Mesenchymal stem cell (in vitro differentiated cells and primary cell): ENCODE data around the gene SLC1A7.

Source experiments
- DNase-seq: peaks from one replicate; pipeline ENCODE4 v3.0.0-alpha.2; 2013
- H2AFZ ChIP-seq: one replicate; pipeline ENCODE4 v1.6.1; 2013; ENCODE audit warnings: low read depth, mild to moderate bottlenecking, control low read depth, inconsistent platforms, low read length, moderate library complexity
- H2AK5ac ChIP-seq: 2 replicates; pipeline ENCODE4 v1.6.1; 2013; ENCODE audit warnings: low read length, moderate library complexity, mild to moderate bottlenecking, inconsistent platforms; ENCODE audit not compliant: severe bottlenecking
- H2BK120ac ChIP-seq: one replicate; pipeline ENCODE4 v1.6.1; 2013; ENCODE audit warnings: low read depth, mild to moderate bottlenecking, inconsistent platforms, low read length, moderate library complexity
- H2BK12ac ChIP-seq, 2 experiments: one replicate each; pipeline ENCODE4 v1.6.1; 2013; ENCODE audit warnings: inconsistent platforms in 2 of 2, low read length in 2 of 2, mild to moderate bottlenecking in 2 of 2, moderate library complexity in 2 of 2, control low read depth in 1 of 2
- H2BK15ac ChIP-seq: one replicate; pipeline ENCODE4 v1.6.1; 2013; ENCODE audit warnings: mild to moderate bottlenecking, low read depth, inconsistent platforms; ENCODE audit not compliant: poor library complexity, severe bottlenecking
- H2BK5ac ChIP-seq: 2 replicates; pipeline ENCODE4 v1.6.1; 2013; ENCODE audit warnings: low read depth, mild to moderate bottlenecking, low read length, control low read depth, inconsistent platforms; ENCODE audit not compliant: poor library complexity, severe bottlenecking
- H3K14ac ChIP-seq, 2 experiments: one replicate each; pipeline ENCODE4 v1.6.1; 2013; ENCODE audit warnings: inconsistent platforms in 2 of 2, low read length in 2 of 2, control low read depth in 1 of 2, mild to moderate bottlenecking in 1 of 2, moderate library complexity in 1 of 2
- H3K18ac ChIP-seq, 2 experiments: one replicate each; pipeline ENCODE4 v1.6.1; 2013; ENCODE audit warnings: inconsistent platforms in 2 of 2, low read length in 2 of 2, control low read depth in 1 of 2, low read depth in 1 of 2, mild to moderate bottlenecking in 1 of 2
- H3K23ac ChIP-seq, 2 experiments: one replicate each; pipeline ENCODE4 v1.6.1; 2013; ENCODE audit warnings: inconsistent platforms in 2 of 2, low read length in 2 of 2, mild to moderate bottlenecking in 2 of 2, moderate library complexity in 2 of 2, control low read depth in 1 of 2
- H3K27ac ChIP-seq: 2 replicates; pipeline ENCODE4 v1.5.1; 2013; ENCODE audit warnings: mild to moderate bottlenecking, moderate library complexity, low read length, control low read depth, inconsistent platforms; ENCODE audit not compliant: poor library complexity, severe bottlenecking
- H3K27me3 ChIP-seq, 2 experiments: 2 replicates each; pipeline versions ENCODE4 v1.6.1 to v1.7.0; 2013; ENCODE audit warnings: low read length in 2 of 2, mild to moderate bottlenecking in 2 of 2, moderate library complexity in 2 of 2, control low read depth in 1 of 2, inconsistent platforms in 1 of 2; ENCODE audit not compliant: control insufficient read depth in 1 of 2, insufficient read depth in 1 of 2
- H3K36me3 ChIP-seq, 2 experiments: 2 replicates each; pipeline versions ENCODE4 v1.6.1 to v1.7.0; 2013; ENCODE audit warnings: low read length in 2 of 2, control low read depth in 1 of 2, inconsistent platforms in 1 of 2, low read depth in 1 of 2, mild to moderate bottlenecking in 1 of 2; ENCODE audit not compliant: insufficient read depth in 2 of 2, control insufficient read depth in 1 of 2
- H3K4ac ChIP-seq, 2 experiments: one replicate each; pipeline ENCODE4 v1.6.1; 2013; ENCODE audit warnings: inconsistent platforms in 2 of 2, low read length in 2 of 2, mild to moderate bottlenecking in 2 of 2, moderate library complexity in 2 of 2, control low read depth in 1 of 2, low read depth in 1 of 2
- H3K4me1 ChIP-seq: 2 replicates; pipeline ENCODE4 v1.6.1; 2013; ENCODE audit warnings: low read depth, low read length, control low read depth; ENCODE audit not compliant: control insufficient read depth, insufficient read depth
- H3K4me2 ChIP-seq: 2 replicates; pipeline ENCODE4 v1.6.1; 2013; ENCODE audit warnings: low read length, mild to moderate bottlenecking, inconsistent platforms; ENCODE audit not compliant: poor library complexity, severe bottlenecking
- H3K4me3 ChIP-seq, 2 experiments: 2 replicates each; pipeline versions ENCODE4 v1.5.1 to v1.7.0; 2013; ENCODE audit warnings: low read length in 2 of 2, mild to moderate bottlenecking in 2 of 2, control low read depth in 1 of 2, low read depth in 1 of 2; ENCODE audit not compliant: insufficient read depth in 1 of 2
- H3K79me1 ChIP-seq: replicated peaks from 2 replicates; pipeline ENCODE4 v1.6.1; 2013; ENCODE audit warnings: mild to moderate bottlenecking, control low read depth, low read length, inconsistent platforms; ENCODE audit not compliant: poor library complexity, severe bottlenecking
- H3K9ac ChIP-seq: 2 replicates; pipeline ENCODE4 v1.7.0; 2013; ENCODE audit warnings: mild to moderate bottlenecking, low read length, moderate library complexity
- H3K9me3 ChIP-seq: 2 replicates; pipeline ENCODE4 v1.7.0; 2013; ENCODE audit warnings: mild to moderate bottlenecking, low read length; ENCODE audit not compliant: control insufficient read depth
- H4K8ac ChIP-seq: one replicate; pipeline ENCODE4 v1.6.1; 2013; ENCODE audit warnings: inconsistent platforms, mild to moderate bottlenecking, low read length, moderate library complexity
- H4K91ac ChIP-seq: one replicate; pipeline ENCODE4 v1.6.1; 2013; ENCODE audit warnings: mild to moderate bottlenecking, low read length, inconsistent platforms
- WGBS: methylation state at CpG from one replicate; pipeline ENCODE4 v1.1.7; 2013; ENCODE audit warnings: mixed read lengths; 5-methylcytosine and 5-hydroxymethylcytosine counted together

The SLC1A7 gene

GRCh38 chr1:53114581-53115400 is 27.6 kb downstream of the SLC1A7 start:
- no peak for DNase-seq
- Histone ChIP-seq H2BK15ac (peak overlapping the region; percentile 83), H3K18ac (peak overlapping the region; percentile 88 to 98), H2BK12ac (peak overlapping the region; percentile 97 to 100), H3K9ac (peak overlapping the region; percentile 30), H3K9me3 (peaks cover 9% of the 10 kb centered on the region), H4K91ac (peak overlapping the region; percentile 99), H3K4me3 (no peak overlapping the region), H3K4ac (peak overlapping the region; percentile 94 to 99), H2BK5ac (no peak overlapping the region), H3K27me3 (no peaks in the 10 kb centered on the region), H3K27ac (no peak overlapping the region), H3K4me1 (peaks cover 9% of the 10 kb centered on the region), H3K14ac (peak overlapping the region; percentile 49 to 91), H3K23ac (peak overlapping the region in 1 of 2 experiments; percentile 75), H2BK120ac (peak overlapping the region; percentile 100), H3K36me3 (no peaks in the 10 kb centered on the region), H3K79me1 (no peaks in the 10 kb centered on the region), H4K8ac (peak overlapping the region; percentile 79), H2AK5ac (no peak overlapping the region), H3K4me2 (no peak overlapping the region), H2AFZ (no peak overlapping the region)
- WGBS = 95% methylated on average over 20 of the region's 24 CpGs

GRCh38 chr1:53114090-53114489 is 28.3 kb downstream of the SLC1A7 start:
- Histone ChIP-seq H2BK120ac (peak overlapping the region; percentile 100), H2AFZ (no peak overlapping the region)
- WGBS = 97% methylated on average over 6 of the region's 6 CpGs

GRCh38 chr1:53112861-53113260 is 29.6 kb downstream of the SLC1A7 start:
- no peak overlapping the region for H3K27ac ChIP-seq
- H3K4ac ChIP-seq = peak overlapping the region; percentile 94 to 99
- H4K91ac ChIP-seq = peak overlapping the region; percentile 99
- peaks cover 14% of the 10 kb centered on the region for H3K4me1 ChIP-seq
- no peak overlapping the region for H3K14ac ChIP-seq
- no peak overlapping the region for H3K4me2 ChIP-seq
- no peaks in the 10 kb centered on the region for H3K36me3 ChIP-seq
- DNase-seq = peak; percentile 32
- H2AK5ac ChIP-seq = no peak overlapping the region
- WGBS = 90% methylated on average over 3 of the region's 4 CpGs
- H3K9me3 ChIP-seq = peaks cover 9% of the 10 kb centered on the region
- peak overlapping the region; percentile 100 for H2BK120ac ChIP-seq
- H3K27me3 ChIP-seq = no peaks in the 10 kb centered on the region
- H4K8ac ChIP-seq = peak overlapping the region; percentile 56
- no peak overlapping the region for H2AFZ ChIP-seq
- H3K23ac ChIP-seq = no peak overlapping the region
- H2BK5ac ChIP-seq = no peak overlapping the region
- no peaks in the 10 kb centered on the region for H3K79me1 ChIP-seq
- peak overlapping the region; percentile 97 to 100 for H2BK12ac ChIP-seq
- no peak overlapping the region for H3K9ac ChIP-seq
- peak overlapping the region; percentile 65 to 79 for H3K18ac ChIP-seq
- peak overlapping the region; percentile 73 for H2BK15ac ChIP-seq
- no peak overlapping the region for H3K4me3 ChIP-seq

More at GRCh38 chr1:53114090-53114489, 28.3 kb downstream of the SLC1A7 start:
- Histone ChIP-seq H3K18ac (peak overlapping the region; percentile 96 to 98), H3K9ac (no peak overlapping the region), H2AK5ac (no peak overlapping the region), H3K4ac (peak overlapping the region; percentile 94 to 99), H3K4me1 (peaks cover 14% of the 10 kb centered on the region), H2BK15ac (peak overlapping the region; percentile 38), H4K91ac (peak overlapping the region; percentile 99), H3K27me3 (no peaks in the 10 kb centered on the region), H2BK12ac (peak overlapping the region; percentile 97 to 100), H4K8ac (peak overlapping the region; percentile 79), H2BK5ac (no peak overlapping the region), H3K36me3 (no peaks in the 10 kb centered on the region), H3K14ac (peak overlapping the region in 1 of 2 experiments; percentile 91), H3K4me3 (no peak overlapping the region), H3K9me3 (peaks cover 9% of the 10 kb centered on the region), H3K79me1 (no peaks in the 10 kb centered on the region), H3K27ac (no peak overlapping the region), H3K23ac (no peak overlapping the region), H3K4me2 (no peak overlapping the region)
- DNase-seq = no peak

GRCh38 chr1:53112271-53112774 is 30.1 kb downstream of the SLC1A7 start:
- Histone ChIP-seq H2BK12ac (peak overlapping the region; percentile 91 to 100), H3K4me1 (peaks cover 14% of the 10 kb centered on the region), H4K91ac (peak overlapping the region; percentile 99), H3K4me3 (no peak overlapping the region), H3K4me2 (no peak overlapping the region), H4K8ac (no peak overlapping the region), H2BK120ac (peak overlapping the region; percentile 100), H3K4ac (peak overlapping the region; percentile 94 to 99), H3K23ac (no peak overlapping the region), H3K18ac (peak overlapping the region; percentile 77 to 79), H3K9ac (no peak overlapping the region), H2AK5ac (no peak overlapping the region), H3K9me3 (peaks cover 9% of the 10 kb centered on the region), H3K14ac (no peak overlapping the region), H2BK5ac (no peak overlapping the region), H2AFZ (no peak overlapping the region), H3K79me1 (no peaks in the 10 kb centered on the region), H3K36me3 (no peaks in the 10 kb centered on the region), H2BK15ac (peak overlapping the region; percentile 3), H3K27me3 (no peaks in the 10 kb centered on the region), H3K27ac (no peak overlapping the region)
- 9% methylated on average over 2 of the region's 2 CpGs for WGBS
- DNase-seq = peak; percentile 78
